H7 (cell line): ENCODE results near the gene SUN3. TPM values are rescaled to one million over a fixed set of nuclear protein-coding genes. Genes with fewer than 3 reads are reported as not detected.

ENCODE experiments used
- DNase-seq: peaks from one replicate; pipeline ENCODE4 v3.0.0; 2012
- H3K27me3 ChIP-seq: 2 replicates; pipeline ENCODE4 v1.6.0; 2011; ENCODE audit warnings: mild to moderate bottlenecking, low read length; ENCODE audit not compliant: control insufficient read depth, insufficient read depth
- H3K36me3 ChIP-seq: replicated peaks from 2 replicates; pipeline ENCODE4 v1.5.1; 2011; ENCODE audit warnings: low read length; ENCODE audit not compliant: control insufficient read depth, insufficient read depth
- H3K4me3 ChIP-seq: 2 replicates; pipeline ENCODE4 v1.5.1; 2011; ENCODE audit warnings: low read depth, mild to moderate bottlenecking, control low read depth, low read length, moderate library complexity; ENCODE audit not compliant: insufficient read depth
- total RNA-seq: library from RNA; depleted of rRNA; stranded (reverse); fragments of >200 nt; shearing (Covaris generic); gene quantifications from 2 replicates; pipeline ENCODE4 v1.2.3, GENCODE V29; 2014

Gene SUN3
- total RNA-seq, 1 experiment from 2014 or later = not detected

GRCh38 chr7:47978790-47979144, 50.1 kb downstream of the SUN3 start:
- Histone ChIP-seq H3K27me3 (no peaks in the 10 kb centered on the region), H3K4me3 (peak overlapping the region; percentile 69), H3K36me3 (peaks cover 32% of the 10 kb centered on the region)
- no peak for DNase-seq

- Histone ChIP-seq H3K36me3 (peaks cover 46% of the 10 kb centered on the region), H3K4me3 (no peak overlapping the region), H3K27me3 (no peaks in the 10 kb centered on the region)
- DNase-seq = no peak
Observed at GRCh38 chr7:47973739-47974138, 55.2 kb downstream of the SUN3 start.

- H3K27me3 ChIP-seq = no peaks in the 10 kb centered on the region
- H3K36me3 ChIP-seq = peaks cover 46% of the 10 kb centered on the region
Observed at GRCh38 chr7:47970761-47971160, 58.1 kb downstream of the SUN3 start.

GRCh38 chr7:47968847-47969774, 59.8 kb downstream of the SUN3 start:
- peak; percentile 88 for DNase-seq
- Histone ChIP-seq H3K36me3 (peaks cover 52% of the 10 kb centered on the region), H3K4me3 (no peak overlapping the region), H3K27me3 (no peaks in the 10 kb centered on the region)

More at GRCh38 chr7:47970761-47971160, 58.1 kb downstream of the SUN3 start:
- H3K4me3 ChIP-seq = no peak overlapping the region
- DNase-seq = no peak

- no peaks in the 10 kb centered on the region for H3K27me3 ChIP-seq
- H3K36me3 ChIP-seq = peaks cover 46% of the 10 kb centered on the region
- H3K4me3 ChIP-seq = no peak overlapping the region
- no peak for DNase-seq
Observed at GRCh38 chr7:47967708-47968107, 61.2 kb downstream of the SUN3 start.

GRCh38 chr7:47967123-47967522, 61.8 kb downstream of the SUN3 start:
- Histone ChIP-seq H3K4me3 (no peak overlapping the region), H3K36me3 (peaks cover 46% of the 10 kb centered on the region), H3K27me3 (no peaks in the 10 kb centered on the region)
- DNase-seq = no peak

- H3K36me3 ChIP-seq = peaks cover 48% of the 10 kb centered on the region
- no peaks in the 10 kb centered on the region for H3K27me3 ChIP-seq
- no peak for DNase-seq
- H3K4me3 ChIP-seq = no peak overlapping the region
Observed at GRCh38 chr7:47965456-47965855, 63.5 kb downstream of the SUN3 start.

- DNase-seq = no peak
- H3K36me3 ChIP-seq = peaks cover 44% of the 10 kb centered on the region
- no peaks in the 10 kb centered on the region for H3K27me3 ChIP-seq
- H3K4me3 ChIP-seq = no peak overlapping the region
Observed at GRCh38 chr7:47962262-47962661, 66.6 kb downstream of the SUN3 start.

GRCh38 chr7:47957156-47957555, 71.8 kb downstream of the SUN3 start:
- H3K36me3 ChIP-seq = peaks cover 11% of the 10 kb centered on the region
- no peaks in the 10 kb centered on the region for H3K27me3 ChIP-seq
- DNase-seq = no peak
- no peak overlapping the region for H3K4me3 ChIP-seq

GRCh38 chr7:47956220-47956619, 72.7 kb downstream of the SUN3 start:
- no peaks in the 10 kb centered on the region for H3K27me3 ChIP-seq
- no peak for DNase-seq
- H3K4me3 ChIP-seq = no peak overlapping the region
- H3K36me3 ChIP-seq = peaks cover 6% of the 10 kb centered on the region

GRCh38 chr7:47954231-47954911, 74.5 kb downstream of the SUN3 start:
- Histone ChIP-seq H3K36me3 (peaks cover 4% of the 10 kb centered on the region; the same call in 1 of the 2 replicates), H3K27me3 (no peaks in the 10 kb centered on the region), H3K4me3 (no peak overlapping the region)
- no peak for DNase-seq

GRCh38 chr7:47953822-47954221, 75.1 kb downstream of the SUN3 start:
- Histone ChIP-seq H3K4me3 (no peak overlapping the region), H3K27me3 (no peaks in the 10 kb centered on the region), H3K36me3 (peaks cover 4% of the 10 kb centered on the region; the same call in 1 of the 2 replicates)
- no peak for DNase-seq

GRCh38 chr7:47952224-47952623, 76.7 kb downstream of the SUN3 start:
- no peak overlapping the region for H3K4me3 ChIP-seq
- peak; percentile 69 for DNase-seq
- H3K36me3 ChIP-seq = peaks cover 4% of the 10 kb centered on the region; the same call in 1 of the 2 replicates
- no peaks in the 10 kb centered on the region for H3K27me3 ChIP-seq

- H3K36me3 ChIP-seq = peaks cover 4% of the 10 kb centered on the region; the same call in 1 of the 2 replicates
- H3K4me3 ChIP-seq = no peak overlapping the region
- no peaks in the 10 kb centered on the region for H3K27me3 ChIP-seq
- no peak for DNase-seq
Observed at GRCh38 chr7:47951374-47951773, 77.5 kb downstream of the SUN3 start.

- peak; percentile 76 for DNase-seq
- no peak overlapping the region for H3K4me3 ChIP-seq
- peaks cover 4% of the 10 kb centered on the region; the same call in 1 of the 2 replicates for H3K36me3 ChIP-seq
- H3K27me3 ChIP-seq = no peaks in the 10 kb centered on the region
Observed at GRCh38 chr7:47950714-47951113, 78.2 kb downstream of the SUN3 start.
